ENCODE measurements around the gene POLG2.
"Not testable (repeated sequence)": the region's sequence is repeated elsewhere in the genome, so short reads cannot be mapped to it uniquely, and the experiment has no call there.

POLG2 gene

GRCh38 chr17:64441772-64442540 is 54.9 kb downstream of the POLG2 start:
- FAIRE-seq: no peak
- no peak for DNase-seq (ENCODE audit: insufficient read length, low spot score)
- TF ChIP-seq, protein P1, sequence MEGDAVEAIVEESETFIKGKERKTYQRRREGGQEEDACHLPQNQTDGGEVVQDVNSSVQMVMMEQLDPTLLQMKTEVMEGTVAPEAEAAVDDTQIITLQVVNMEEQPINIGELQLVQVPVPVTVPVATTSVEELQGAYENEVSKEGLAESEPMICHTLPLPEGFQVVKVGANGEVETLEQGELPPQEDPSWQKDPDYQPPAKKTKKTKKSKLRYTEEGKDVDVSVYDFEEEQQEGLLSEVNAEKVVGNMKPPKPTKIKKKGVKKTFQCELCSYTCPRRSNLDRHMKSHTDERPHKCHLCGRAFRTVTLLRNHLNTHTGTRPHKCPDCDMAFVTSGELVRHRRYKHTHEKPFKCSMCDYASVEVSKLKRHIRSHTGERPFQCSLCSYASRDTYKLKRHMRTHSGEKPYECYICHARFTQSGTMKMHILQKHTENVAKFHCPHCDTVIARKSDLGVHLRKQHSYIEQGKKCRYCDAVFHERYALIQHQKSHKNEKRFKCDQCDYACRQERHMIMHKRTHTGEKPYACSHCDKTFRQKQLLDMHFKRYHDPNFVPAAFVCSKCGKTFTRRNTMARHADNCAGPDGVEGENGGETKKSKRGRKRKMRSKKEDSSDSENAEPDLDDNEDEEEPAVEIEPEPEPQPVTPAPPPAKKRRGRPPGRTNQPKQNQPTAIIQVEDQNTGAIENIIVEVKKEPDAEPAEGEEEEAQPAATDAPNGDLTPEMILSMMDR (IDR thresholded peaks at IDR 0.05; ENCODE audit: insufficient read depth, missing control alignments): no peak

DNA sequence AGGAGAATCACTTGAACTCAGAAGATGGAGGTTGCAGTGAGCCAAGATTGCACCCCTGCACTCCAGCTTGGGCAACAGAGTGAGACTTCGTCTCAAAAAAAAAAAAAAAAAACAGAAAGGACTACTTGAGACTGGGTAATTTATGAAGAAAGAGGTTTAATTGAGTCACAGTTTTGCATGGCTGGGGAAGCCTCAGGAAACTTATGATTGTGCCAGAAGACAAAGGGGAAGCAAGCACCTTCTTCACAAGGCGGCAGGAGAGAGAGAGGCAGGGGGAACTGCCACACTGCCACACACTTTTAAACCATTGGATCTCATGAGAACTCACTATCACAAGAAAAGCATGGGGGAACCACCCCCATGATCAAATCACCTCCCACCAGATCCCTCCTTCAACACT is 56.9 kb downstream of the POLG2 start:
- DNase-seq (ENCODE audit: insufficient read length, low spot score): no peak
- TF ChIP-seq, protein P1 (IDR thresholded peaks at IDR 0.05; ENCODE audit: insufficient read depth, missing control alignments): no peak
- FAIRE-seq: no peak

GRCh38 chr17:64439521-64439920 is 57.3 kb downstream of the POLG2 start:
- not testable (repeated sequence) for FAIRE-seq; DNase-seq (ENCODE audit: insufficient read length, low spot score)

GRCh38 chr17:64437944-64438525 is 58.8 kb downstream of the POLG2 start:
- DNase-seq (ENCODE audit: insufficient read length, low spot score) (no peak), FAIRE-seq (no peak)
- TF ChIP-seq, protein P1 (IDR thresholded peaks at IDR 0.05; ENCODE audit: insufficient read depth, missing control alignments): no peak

GRCh38 chr17:64431534-64431933 is 65.3 kb downstream of the POLG2 start:
- TF ChIP-seq, protein P1 (IDR thresholded peaks at IDR 0.05; ENCODE audit: insufficient read depth, missing control alignments): no peak
- no peak for FAIRE-seq
- no peak for DNase-seq (ENCODE audit: insufficient read length, low spot score)

DNA sequence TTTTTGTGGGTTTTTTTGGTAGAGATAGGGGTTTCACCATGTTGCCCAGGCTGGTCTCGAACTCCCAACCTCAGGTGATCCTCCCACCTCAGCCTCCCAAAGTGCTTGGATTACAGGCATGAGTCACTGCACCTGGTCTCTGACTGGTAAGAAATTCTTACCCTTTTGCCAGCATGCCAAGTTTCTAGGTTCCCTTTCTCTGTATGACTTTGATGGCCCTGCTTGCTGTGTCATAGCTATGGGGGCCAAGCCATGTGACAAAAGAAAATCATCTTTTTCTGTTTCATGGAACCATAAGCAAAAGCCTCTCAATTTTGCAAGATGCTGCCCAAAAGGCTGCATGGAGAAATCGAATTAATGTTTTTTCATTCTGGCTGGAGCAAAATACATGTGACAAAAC is 66.8 kb downstream of the POLG2 start:
- not testable (repeated sequence) for FAIRE-seq; DNase-seq (ENCODE audit: insufficient read length, low spot score)

- DNase-seq (ENCODE audit: insufficient read length, low spot score) (no peak), FAIRE-seq (no peak)
- TF ChIP-seq, protein P1 (IDR thresholded peaks at IDR 0.05; ENCODE audit: insufficient read depth, missing control alignments): no peak
Observed at GRCh38 chr17:64428406-64428805, 68.4 kb downstream of the POLG2 start.
